Neural crest cell (in vitro differentiated cells): Measurements from ENCODE around the gene ETFRF1. TPM values are rescaled to one million over a fixed set of nuclear protein-coding genes. Genes with fewer than 3 reads are reported as not detected.

Source experiments
- DNase-seq: peaks from one replicate; pipeline ENCODE4 v3.0.0; 2021; ENCODE audit warnings: low read depth, mixed read lengths, low spot score
- H3K27ac Mint-ChIP-seq: one replicate; pipeline ENCODE4 v1.8.0; 2021; ENCODE audit warnings: mild to moderate bottlenecking, mixed read lengths; ENCODE audit not compliant: unreplicated experiment
- H3K27me3 Mint-ChIP-seq: 2 replicates; pipeline ENCODE4 v1.8.0; 2021; ENCODE audit warnings: low read depth, mild to moderate bottlenecking, mixed read lengths
- H3K36me3 Mint-ChIP-seq: 2 replicates; pipeline ENCODE4 v1.8.0; 2021; ENCODE audit warnings: low read depth, mild to moderate bottlenecking, mixed read lengths
- H3K4me1 Mint-ChIP-seq: 2 replicates; pipeline ENCODE4 v1.8.0; 2021; ENCODE audit warnings: mixed read lengths
- H3K4me3 Mint-ChIP-seq: one replicate; pipeline ENCODE4 v1.8.0; 2021; ENCODE audit warnings: mild to moderate bottlenecking, mixed read lengths
- H3K9me3 Mint-ChIP-seq: 2 replicates; pipeline ENCODE4 v1.8.0; 2021; ENCODE audit warnings: mixed read lengths
- long read RNA-seq: library from polyadenylated mRNA; unstranded; transcript quantifications from one replicate; pipeline ENCODE4 v2.0.0, GENCODE V29; 2020
- total RNA-seq: library from RNA; stranded (reverse); gene quantifications from 2 replicates; pipeline ENCODE4 v1.2.1, GENCODE V29; 2021
- TF ChIP-seq, protein P1 (sequence below): fragments of 200-600 bp; sonication (generic); conservative IDR thresholded peaks from 2 replicates; pipeline ENCODE4 v1.5.0; 2021; ENCODE audit warnings: antibody characterized with exemption, mild to moderate bottlenecking

ETFRF1 gene, protein sequence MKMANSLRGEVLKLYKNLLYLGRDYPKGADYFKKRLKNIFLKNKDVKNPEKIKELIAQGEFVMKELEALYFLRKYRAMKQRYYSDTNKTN
- 13.4 and 14.1 TPM in 2 replicates for total RNA-seq
- long read RNA-seq, transcript ETFRF1-201 (3 exons, 1,134 nt) = major isoform, 22 of 38 reads
- long read RNA-seq, partial matches to known transcripts = 0 of 38 reads
- long read RNA-seq, other reads (novel, unspliced or antisense) = 12 of 38 reads

DNA sequence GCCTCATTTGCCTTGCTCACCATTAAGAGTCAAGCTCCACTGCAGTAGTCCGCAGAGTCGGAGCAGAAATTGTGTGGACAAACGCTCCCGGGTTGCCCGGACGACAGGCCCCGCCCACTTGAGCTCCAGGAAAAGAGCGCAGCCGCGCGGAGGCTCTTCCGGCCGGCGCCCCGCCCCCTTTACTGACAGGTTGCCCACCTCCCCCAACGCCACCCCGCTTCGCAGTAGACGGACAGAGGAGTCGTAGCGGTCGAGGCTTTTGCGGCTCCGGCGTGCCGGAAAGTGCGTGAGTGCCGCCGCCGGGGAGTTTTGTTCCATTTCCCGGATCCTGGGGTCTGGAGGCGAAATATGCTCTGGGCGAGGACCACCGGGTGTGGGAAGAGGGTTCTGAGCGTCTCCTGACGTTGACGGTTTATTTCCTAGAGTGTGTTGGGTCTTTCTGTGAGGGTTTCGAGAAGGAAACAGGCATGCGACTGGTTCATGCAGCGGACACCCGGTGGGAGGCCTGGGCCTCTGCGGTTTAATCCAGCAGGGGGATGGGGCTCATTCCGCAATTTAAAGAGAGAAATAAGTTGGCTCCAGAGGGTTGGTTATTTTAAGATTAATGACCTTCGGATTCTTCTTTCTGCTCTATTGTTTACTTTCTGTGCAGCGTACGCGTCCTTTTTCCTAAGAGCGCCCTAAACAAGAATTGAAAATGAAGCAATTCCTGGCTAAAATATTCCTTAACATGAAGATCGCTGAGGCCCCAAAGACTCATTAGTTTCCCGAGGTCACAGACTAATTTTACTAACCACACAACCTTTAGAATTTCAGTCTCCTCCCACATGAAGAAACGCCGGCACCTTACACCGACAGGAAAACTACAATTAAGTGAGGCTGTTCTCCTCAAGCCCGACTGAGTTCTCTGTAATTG is at the start of gene ETFRF1, which contains the start of gene DNAI7:
Gene ETFRF1, plus strand, starts transcription at position 182 of the 916 bp plus-strand sequence. CDS start 8,720 bp downstream, outside the sequence.
Gene DNAI7, minus strand, starts transcription at position 105 of the 916 bp plus-strand sequence. Its CDS starts 82 bp downstream, at position 23.
- Mint-ChIP-seq H3K9me3 (no peaks in the 10 kb centered on the region), H3K36me3 (no peaks in the 10 kb centered on the region), H3K27me3 (no peaks in the 10 kb centered on the region), H3K4me3 (peak within 1 kb of the TSS; percentile 97), H3K27ac (peak within 1 kb of the TSS; percentile 93), H3K4me1 (peaks cover 20% of the 10 kb centered on the region)
- peak; percentile 98 for DNase-seq
- TF ChIP-seq, protein P1, sequence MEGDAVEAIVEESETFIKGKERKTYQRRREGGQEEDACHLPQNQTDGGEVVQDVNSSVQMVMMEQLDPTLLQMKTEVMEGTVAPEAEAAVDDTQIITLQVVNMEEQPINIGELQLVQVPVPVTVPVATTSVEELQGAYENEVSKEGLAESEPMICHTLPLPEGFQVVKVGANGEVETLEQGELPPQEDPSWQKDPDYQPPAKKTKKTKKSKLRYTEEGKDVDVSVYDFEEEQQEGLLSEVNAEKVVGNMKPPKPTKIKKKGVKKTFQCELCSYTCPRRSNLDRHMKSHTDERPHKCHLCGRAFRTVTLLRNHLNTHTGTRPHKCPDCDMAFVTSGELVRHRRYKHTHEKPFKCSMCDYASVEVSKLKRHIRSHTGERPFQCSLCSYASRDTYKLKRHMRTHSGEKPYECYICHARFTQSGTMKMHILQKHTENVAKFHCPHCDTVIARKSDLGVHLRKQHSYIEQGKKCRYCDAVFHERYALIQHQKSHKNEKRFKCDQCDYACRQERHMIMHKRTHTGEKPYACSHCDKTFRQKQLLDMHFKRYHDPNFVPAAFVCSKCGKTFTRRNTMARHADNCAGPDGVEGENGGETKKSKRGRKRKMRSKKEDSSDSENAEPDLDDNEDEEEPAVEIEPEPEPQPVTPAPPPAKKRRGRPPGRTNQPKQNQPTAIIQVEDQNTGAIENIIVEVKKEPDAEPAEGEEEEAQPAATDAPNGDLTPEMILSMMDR = peak; percentile 41

DNA sequence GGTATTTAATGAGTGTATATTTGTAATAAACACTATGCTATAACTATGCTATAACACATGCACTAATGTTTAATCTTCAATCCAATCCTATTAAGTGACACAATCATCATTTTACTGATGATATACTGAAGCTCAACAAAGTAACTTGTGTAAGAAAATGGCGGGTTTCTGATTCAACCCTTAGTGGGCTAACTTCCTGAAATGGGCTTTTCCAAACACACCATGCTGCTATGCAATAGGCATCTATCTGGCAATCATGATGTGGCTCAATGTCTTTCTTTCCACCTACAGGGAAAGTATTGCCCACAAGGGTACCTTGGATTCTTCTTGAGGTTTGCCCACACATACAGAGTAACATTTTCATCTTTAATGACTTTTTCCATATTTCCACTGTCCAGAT is 48.4 kb upstream of the ETFRF1 start:
- H3K4me3 Mint-ChIP-seq = no peak overlapping the region
- DNase-seq = no peak
- no peaks in the 10 kb centered on the region for H3K27me3 Mint-ChIP-seq
- TF ChIP-seq, protein P1 = no peak
- H3K27ac Mint-ChIP-seq = no peak overlapping the region
- no peaks in the 10 kb centered on the region for H3K4me1 Mint-ChIP-seq
- no peaks in the 10 kb centered on the region for H3K9me3 Mint-ChIP-seq
- peaks cover 2% of the 10 kb centered on the region for H3K36me3 Mint-ChIP-seq

DNA sequence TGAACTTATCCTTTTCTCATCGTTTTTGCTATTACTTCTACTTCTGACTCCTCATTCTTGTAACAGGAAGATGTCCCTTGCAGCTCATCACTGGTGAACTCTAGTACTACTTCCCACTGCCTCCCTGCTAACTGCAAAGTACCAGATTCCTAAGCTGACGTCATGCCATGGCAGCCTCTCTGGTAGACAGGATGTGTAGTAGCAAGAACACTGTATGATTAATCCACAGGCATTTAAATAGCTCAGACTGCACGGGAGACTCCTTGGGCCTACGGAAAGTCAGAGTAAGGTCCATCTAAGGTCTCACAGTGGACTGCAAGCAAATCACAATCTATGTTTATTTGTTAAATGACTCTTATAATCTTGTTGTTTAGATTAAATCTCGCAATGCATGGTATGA is 43.6 kb upstream of the ETFRF1 start:
- H3K4me1 Mint-ChIP-seq = no peaks in the 10 kb centered on the region
- H3K9me3 Mint-ChIP-seq = no peaks in the 10 kb centered on the region
- H3K36me3 Mint-ChIP-seq = no peaks in the 10 kb centered on the region
- no peak overlapping the region for H3K27ac Mint-ChIP-seq
- DNase-seq = no peak
- no peak overlapping the region for H3K4me3 Mint-ChIP-seq
- H3K27me3 Mint-ChIP-seq = no peaks in the 10 kb centered on the region
- TF ChIP-seq, protein P1 = no peak

DNA sequence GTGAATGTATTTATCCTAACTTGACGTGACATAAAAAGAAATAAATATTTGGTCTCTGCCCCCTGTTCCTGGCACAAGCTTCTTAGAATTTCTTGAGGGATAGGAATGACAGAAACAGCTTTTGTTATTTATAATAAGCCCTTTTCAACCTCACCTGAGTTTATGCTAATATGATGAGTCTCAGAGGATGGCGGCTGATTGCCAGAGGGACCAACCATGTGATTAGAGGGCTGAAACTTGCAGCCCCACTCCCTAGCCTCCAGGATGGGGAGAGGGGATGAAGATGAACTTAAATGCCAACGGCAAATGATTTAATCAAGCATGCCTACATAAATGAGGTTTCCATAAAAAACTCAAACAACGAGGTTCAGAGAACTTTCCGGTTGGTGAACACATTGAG is 43.0 kb upstream of the ETFRF1 start:
- no peaks in the 10 kb centered on the region for H3K36me3 Mint-ChIP-seq
- no peaks in the 10 kb centered on the region for H3K9me3 Mint-ChIP-seq
- TF ChIP-seq, protein P1 = no peak
- no peak for DNase-seq
- H3K27ac Mint-ChIP-seq = no peak overlapping the region
- H3K4me3 Mint-ChIP-seq = no peak overlapping the region
- no peaks in the 10 kb centered on the region for H3K27me3 Mint-ChIP-seq
- no peaks in the 10 kb centered on the region for H3K4me1 Mint-ChIP-seq

DNA sequence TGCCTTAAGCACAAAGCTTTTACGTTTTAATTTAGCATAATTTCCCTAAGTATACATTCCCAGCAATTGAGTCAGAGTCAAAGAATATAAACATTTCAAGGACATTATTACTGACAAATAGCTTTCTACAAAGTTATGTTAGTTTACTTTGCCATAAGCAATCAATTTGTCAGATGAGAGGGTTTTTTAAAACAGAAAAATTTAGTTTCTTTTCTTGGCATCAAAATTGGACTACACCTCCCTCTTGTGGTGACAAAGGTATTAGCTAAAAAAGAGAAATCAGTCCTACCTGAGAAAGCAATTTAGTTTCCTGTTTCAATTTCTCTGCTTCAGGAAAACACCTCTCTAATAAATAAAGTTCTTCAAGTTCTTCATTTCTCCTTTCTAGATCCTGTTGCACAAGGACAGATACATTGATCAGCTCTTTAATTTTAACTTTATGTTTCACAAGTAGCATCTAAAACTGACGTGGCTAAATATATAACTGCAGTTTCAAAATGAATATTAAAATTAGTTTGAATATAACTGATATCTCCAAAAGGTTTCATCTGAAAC is 39.9 kb upstream of the ETFRF1 start:
- Mint-ChIP-seq H3K36me3 (no peaks in the 10 kb centered on the region), H3K9me3 (no peaks in the 10 kb centered on the region), H3K4me1 (no peaks in the 10 kb centered on the region), H3K27me3 (no peaks in the 10 kb centered on the region), H3K4me3 (no peak overlapping the region), H3K27ac (no peak overlapping the region)
- TF ChIP-seq, protein P1 = peak; percentile 96
- no peak for DNase-seq
